Stimulated activated CD8-positive, alpha-beta memory T cell treated with anti-CD3 and anti-CD28 coated beads, Interleukin-15, amount 100 ng/mL, for 24 hours (primary cell): ENCODE data around the gene RFX3.
A peak's percentile ranks its signal among the peaks of the same experiment; 100 is the strongest.

Experiments
- DNase-seq: peaks from one replicate; pipeline ENCODE4 v3.0.0-alpha.2; 2020; ENCODE audit warnings: low read depth

RFX3 gene

DNA sequence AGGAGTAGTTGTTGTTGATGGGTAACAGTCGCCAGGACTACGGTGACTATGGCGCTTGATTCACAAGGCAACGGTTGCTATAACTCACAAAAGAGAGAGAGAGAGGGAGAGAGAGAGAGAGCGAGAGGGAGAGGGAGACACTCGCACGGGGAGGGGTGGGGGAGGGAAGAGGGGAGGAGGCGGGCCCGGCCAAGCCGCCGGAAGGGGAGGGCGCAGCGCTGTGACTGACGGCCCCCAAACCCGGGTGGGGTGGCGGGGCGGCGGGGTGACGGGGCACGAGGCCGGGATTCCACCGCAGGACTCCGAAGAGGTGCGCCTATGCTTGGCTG lies at the start of gene RFX3:
Gene RFX3, minus strand, starts transcription at position 166 of the 329 bp plus-strand sequence. CDS start 130,413 bp downstream, outside the sequence.
- peak; percentile 84 for DNase-seq

DNA sequence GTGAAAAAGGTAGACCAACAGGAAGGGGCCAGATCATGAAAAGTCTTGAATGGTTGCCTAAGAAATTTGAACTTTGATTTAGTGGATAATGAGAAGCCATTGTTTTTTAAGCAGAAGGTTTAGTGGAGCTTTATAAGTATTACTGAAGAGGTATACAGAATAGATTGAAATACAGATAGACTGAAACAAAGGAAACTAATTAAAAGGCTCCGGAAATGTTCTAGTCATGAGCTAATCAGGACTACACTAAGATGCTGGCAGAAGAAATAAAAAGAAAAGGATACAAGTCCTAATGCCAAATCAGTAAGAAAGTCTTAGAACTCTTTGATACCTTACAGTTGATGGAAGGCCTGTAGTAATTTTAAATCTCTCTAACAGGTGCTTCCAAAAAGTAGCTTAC lies 45.7 kb upstream of the RFX3 start:
- DNase-seq: no peak

DNA sequence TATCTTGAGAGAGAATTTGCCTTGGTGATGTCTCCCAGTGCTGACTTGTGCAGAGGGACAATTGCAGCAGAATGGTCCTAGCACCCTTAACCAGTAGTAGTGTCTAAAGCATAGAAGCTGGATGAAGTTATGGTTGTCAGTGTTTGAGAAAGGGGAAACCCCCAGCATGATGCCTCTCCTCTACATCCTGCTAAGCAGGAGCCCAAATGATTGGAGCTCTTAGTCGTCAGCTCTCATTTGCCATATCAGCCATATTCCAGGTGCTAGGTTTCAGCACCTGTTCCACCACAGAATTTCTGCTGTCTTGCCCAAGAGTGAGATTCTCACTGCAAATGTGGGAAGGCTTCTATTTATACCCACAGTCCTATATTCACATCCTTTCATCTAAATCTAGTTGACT lies 43.7 kb upstream of the RFX3 start:
- DNase-seq: no peak

DNA sequence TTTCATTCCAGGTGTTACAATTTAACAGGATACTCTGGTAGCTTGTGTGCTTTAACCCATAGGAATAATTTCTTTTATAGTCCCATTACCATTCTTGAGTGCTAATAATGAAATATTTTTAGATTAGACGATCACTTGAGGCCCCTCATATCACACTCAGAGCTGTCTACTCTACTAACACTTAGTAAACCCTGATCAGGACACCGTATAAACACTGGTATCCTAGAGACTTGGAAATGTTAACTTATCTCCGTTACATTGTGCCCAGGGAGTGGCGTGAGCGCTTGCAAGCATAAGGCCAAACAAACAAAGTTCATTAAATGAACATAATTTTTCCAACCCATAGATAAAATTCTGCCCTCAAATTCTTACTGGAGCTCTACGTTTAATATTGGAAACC lies 42.2 kb upstream of the RFX3 start:
- no peak for DNase-seq

DNA sequence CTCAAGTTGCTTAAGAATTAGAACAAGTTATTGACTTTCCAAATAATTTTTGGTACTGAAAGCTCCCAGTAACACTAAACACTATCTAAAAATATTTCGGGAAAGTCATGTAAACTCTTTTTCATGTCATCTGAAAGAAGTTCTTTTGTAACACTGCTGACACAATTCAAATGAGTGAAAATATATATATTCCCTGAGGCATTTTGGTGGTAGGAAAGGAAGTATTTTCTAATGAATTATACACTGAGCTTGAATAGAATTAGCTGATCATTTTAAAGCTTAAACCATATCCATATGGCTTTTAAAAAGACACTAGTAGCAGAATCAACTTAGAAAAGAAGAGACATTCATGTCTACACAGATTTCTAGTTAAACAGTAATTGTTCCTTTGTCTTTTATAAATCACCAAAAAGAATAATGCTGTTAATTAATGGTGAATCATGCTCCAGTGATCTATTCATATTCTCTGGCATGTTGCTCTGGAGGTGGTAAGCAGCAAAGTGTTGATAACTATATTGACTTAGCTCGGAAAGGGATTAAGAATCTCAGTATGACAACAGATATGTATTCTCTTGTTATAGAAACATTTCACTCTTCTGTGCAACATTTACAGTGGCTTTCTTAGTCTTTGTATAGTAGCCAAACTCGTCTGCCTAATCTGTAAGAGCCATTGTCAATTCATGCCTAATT lies 27.4 kb upstream of the RFX3 start:
- no peak for DNase-seq

DNA sequence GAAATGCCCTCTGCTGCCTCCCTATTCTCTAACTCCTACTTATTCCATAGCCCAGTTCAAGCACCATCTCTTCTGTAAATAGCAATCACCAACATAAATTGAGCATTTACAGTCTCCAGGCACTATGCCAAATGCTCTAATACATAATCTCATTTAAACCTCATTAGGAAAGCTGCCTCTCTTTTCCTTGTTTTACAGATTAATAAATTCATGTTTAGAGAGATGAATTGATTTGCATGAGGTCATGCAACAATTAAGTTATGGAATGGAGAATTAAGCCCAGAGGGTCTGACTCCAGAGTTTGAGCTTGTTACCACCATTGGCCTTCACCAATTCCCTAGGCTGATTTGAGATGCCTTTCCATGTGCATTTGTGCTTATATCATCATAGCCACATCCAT lies 23.4 kb upstream of the RFX3 start:
- no peak for DNase-seq

DNA sequence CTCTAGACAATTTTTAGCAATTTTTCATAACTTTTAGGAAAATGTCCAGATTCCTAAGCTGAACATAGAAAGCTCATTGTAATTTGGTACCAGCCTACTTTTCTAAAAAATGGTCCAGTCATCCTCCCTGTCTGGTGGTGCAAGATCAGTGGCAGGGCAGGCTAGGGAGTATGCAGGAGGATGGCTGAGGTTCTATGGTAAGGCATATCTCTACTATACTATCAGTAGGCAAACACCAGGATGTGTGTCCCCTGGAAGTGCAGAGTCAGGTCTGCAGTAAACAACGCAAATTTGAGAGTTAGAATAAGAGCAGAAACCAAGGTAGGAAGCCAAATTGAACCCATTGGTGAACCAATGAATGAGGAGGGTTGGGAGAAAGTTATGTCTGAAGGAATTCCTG lies 22.8 kb upstream of the RFX3 start:
- no peak for DNase-seq

DNA sequence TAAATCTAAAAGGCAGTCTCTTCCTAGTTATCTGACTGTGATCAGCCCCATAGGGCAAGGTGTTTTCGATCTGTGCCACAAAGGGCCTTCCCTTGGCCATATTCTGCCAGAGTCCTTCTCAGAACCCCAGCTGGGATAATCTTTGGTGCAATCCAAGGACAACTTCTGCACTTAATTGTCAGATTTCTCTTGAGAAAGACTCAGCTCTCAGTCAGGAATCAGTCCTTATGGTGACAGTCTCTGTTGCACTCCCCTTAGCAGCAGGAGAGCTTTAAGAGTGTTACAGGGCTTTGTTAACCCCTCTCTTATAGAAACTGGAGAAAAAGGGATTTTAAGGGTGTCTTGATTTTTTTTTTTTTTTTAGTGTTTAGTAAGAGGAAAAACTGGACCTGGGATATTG lies 15.4 kb upstream of the RFX3 start:
- DNase-seq: no peak

DNA sequence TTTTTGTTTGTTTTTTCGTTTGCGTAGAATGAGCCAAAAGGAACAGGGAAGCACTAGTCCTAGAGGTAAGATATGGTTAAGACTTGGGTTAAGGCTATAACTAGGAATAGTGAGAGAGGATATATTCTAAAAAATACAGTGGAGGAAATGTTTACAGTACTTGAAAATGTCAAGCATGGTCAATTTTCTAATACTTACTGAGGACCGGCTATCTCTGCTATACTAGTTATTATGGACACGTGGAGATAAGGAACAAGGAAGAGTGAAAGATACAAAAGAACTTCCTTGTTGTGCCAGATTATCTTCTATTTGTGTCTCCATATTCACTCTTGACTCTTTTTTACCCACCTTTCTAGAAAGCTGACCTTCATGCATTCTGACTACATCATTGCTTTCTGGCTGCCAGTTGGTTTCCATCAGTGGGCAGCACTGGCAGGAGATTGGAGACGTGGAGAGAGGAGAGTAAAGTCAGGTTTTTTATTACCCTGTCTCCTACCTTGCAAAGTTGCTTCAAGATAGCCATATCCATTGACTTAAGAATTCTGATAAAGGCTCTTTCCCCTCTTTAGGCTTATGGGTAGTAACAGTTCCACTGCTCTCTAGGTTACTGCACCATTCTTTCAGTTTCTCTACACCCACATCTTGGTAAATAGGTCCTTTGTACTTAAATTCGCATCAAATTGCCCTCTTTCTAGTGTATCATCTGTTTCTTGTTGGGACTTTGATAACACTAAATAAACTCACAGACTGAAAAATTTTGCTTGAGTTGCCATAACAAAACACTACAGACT lies 9.0 kb upstream of the RFX3 start:
- DNase-seq: no peak

DNA sequence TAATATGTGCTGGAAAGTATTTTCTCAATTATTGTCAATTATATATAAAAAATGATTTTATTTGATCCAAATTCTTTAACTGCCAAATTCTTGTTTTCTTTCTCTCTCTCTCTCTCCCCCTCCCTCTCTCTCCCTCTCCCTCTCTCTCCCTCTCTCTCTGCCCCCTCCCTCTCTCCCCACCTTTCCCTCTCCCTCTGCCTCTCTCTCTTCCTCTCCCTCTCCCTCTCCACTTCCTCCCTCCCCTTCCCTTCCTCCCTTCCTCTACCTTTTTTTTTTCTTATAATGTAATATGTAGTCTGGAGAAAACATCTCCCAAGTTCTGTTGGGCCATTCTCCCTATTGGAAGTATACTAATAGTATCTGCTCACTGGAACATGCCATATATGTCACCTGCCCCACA lies 6.4 kb upstream of the RFX3 start:
- no peak for DNase-seq

DNA sequence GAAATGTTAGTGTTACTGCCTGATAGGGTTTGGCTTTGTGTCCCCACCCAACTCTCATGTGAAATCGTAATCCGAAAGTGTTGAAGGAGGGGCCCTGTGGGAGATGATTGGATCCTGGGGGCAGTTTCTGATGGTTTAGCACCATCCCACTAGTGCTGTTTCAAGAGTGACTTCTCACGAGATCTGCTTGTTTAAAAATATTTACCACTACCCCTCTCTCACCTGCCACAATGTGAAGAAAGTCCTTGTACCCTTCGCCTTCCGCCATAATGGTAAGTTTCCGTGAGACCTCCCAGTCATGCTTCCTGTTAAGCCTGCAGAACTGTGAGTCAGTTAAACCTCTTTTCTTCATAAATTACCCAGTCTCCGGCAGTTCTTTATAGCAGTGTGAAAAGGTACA lies 2.6 kb upstream of the RFX3 start:
- no peak for DNase-seq

DNA sequence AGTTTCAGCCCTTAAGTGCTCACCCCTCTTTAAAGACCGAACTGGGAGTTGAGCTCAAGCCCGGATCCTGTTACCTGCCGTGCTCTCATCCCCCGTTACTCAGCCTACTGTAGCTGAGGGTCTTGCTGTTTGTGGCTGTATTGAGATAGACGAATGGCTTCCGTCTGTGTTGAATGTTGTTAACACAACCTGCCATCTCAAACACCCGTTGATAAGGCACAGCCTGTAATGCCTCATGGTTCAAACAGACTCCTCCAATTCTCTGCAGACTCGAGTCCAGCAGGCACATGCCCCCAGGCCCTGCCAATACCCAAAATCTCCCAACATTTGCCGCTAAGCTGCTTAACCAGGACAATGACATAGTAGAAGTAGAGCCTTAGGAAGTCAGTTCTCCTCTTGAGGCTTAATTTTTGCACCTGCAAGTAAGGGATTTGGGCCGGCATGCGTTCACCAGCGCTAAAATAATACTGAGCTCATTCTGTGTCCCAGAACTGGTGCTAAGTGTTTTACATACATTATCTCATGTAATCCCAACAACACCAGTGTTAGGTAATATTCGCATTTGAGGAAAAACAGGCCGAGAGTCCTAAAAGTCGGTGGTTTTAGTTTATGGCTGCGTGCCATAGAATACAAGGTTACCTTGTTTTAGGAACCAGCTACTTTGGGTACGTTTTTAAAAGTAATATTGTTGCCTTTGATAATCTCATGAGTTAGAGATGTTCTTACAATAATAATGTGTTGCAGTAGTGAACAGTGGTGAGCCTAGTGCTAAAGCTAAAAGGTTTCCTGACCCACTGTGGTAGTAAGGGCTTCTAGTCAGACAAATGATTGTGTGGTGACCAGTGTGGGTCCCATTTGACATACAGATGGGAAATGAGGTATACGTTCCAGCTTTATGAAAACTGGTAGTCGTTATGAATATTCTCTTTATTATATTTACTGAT lies 1.5 kb upstream of the RFX3 start:
- DNase-seq: no peak

DNA sequence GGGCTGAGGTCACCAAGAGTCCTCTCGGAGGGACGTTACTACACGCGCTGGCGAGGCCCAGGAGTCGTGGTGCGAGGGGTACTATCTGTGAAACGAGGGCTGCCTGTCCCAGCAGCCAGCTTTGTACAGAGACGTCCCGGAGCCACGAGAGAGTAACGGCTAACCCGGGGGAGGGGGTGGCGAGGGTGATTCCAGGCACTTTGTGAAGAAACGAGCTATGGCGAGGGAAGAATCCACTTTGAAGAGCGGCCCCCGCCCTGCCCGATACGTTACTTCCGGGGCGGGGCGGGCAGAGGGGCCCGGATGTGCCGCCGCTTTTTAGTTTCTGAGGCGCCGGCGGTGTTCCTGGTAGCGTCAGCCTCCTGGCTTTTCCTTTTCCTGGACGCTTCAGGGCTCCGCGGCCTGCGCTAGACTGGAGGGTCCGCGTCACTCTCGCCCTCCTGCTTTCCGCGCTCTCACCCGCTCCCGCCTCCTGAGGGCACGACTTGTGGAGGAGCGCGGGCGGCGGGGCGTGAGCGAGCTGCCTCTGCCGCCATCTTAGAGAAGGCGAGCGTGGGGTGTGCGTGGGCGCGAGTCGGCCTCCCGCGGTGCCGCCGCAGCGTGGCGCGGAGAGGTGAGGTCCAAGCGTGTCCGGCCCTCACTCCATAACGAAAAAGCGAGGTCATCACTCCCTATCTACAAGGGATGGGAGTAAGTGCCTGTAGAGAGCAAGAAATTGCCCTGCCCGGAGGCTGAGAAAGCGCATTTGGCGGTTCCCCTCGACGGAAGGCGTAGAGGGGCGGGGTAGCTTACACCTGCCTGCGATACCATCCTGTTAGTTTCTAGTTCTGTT lies 580 bp upstream of the RFX3 start:
- DNase-seq: peak; percentile 74

DNA sequence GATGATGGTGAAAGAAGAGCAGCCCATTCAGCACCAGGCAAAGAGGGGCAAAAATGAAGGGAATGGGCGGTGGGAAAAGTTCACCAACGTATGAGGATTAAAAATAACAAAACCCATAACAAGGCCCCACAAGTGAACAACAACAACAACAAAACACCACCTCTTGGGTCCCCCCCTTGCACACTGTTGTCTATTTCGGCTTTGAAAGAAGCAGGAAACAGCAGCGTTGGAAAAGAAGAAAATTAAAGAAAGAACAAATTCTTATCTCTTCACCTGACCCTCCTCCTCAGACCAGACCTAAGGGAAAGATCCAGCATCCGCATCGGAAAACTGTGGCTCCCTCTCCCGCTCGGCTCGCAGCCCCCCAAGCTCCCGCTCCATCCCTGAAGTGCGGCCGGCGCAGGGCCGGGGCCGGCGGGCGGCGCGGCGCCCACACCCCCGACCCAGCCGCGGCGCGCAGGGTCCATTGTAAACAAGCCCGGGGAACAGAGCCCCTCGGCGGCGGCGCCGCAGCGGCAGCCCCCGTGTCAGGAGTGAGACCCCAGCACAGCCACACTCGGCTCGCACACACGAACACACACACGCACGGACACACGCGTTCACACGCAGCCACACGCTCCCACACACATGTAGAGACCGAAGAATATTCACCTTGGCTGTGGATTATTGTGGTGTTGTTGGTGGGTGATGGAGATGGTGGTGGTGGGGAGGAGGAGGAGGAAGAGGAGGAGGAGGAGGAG lies 535 bp downstream of the RFX3 start:
- no peak for DNase-seq

DNA sequence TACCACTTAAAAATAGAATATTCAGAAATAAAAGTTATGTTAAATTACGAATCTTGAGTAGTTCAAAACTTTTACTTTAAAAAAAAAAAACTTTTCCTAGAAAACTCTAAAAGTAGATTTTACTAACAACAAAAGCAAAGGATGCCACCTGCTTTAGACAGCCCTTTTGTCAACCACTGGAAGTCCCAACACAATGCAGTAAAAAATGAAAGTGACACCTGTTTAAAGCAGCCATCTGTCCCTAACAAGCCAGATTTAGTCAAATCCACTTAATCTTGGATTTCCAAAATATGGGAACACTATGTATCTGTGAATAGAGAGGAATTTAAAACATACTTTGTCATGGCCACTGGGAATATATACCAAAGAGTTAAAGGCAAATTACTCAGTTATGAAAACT lies 3.8 kb downstream of the RFX3 start:
- DNase-seq: no peak

DNA sequence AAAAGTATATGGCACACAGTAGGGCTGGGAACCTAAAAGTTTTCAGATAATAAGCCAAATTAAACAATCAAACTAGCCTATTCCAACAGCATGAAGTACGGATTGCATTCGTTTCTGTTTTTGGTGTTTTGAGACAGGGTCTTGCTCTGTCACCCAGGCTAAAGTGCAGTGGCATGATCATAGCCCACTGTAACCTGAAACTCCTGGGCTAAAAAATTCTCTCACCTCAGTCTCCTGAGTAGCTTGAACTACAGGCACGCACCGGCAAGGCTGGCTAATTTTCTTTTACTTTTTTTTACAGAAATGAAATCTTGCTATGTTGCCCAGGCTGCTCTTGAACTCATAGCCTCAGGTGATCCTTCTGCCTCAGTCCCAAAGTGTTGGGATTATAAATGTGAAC lies 5.2 kb downstream of the RFX3 start:
- no peak for DNase-seq

DNA sequence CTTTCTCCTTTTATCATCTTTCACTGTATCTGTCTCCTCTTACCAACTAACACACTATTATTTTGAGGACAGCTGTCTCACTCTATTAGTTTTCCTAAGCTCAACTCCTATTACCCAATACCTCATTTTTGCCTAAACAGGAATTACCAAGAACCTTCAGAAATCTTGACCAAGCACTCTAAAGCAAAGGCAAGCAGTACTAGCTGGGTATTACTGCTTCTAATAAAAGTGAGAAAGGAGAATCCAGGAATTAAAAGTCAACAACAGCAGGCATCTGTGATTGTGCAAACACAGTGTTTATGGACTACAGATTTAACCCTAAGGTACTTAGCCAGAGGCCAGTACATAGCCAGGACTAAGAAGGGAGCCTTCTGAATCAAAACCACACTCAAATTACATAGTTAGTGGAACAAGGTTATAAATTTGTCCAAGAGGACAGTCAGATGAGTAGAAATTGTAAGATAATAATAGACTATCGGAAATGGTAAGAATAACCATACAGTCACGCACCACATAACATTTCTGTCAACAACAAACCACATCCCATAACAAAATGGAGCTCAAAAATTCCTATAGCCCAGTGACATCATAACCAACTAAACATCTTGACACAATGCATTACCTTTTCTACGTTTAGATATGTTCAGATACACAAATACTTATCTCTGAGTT lies 8.3 kb downstream of the RFX3 start:
- no peak for DNase-seq

DNA sequence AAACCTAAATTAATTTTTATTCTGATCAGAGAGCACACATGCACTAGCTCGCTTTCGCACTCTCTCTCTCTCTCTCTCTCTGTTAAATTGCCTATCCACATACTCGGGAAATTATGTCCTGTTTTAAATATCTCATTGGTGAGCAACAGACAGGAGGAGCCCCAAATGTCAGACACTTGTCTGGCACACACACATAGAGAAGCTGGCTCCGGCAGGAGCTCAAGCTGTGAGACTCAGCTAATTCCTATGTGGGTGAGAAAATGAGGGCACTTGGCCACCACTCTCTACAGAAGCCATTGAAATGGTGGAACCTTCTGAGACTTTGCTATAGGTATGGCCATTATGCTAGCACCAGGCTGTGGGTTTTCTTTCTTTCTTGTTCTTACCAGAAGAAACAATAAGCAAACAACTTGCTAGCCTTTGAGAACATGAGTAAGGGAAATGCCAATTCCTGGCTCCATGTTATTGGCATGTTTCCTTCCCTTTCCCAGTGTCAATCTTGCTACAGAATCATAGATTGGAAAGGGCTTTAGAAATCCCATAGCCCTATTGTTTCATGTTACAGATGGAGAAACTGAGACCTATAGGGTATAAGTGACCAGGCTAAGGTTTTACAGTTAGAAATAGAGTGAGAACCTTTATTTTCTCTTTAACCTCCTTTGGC lies 9.0 kb downstream of the RFX3 start:
- no peak for DNase-seq

DNA sequence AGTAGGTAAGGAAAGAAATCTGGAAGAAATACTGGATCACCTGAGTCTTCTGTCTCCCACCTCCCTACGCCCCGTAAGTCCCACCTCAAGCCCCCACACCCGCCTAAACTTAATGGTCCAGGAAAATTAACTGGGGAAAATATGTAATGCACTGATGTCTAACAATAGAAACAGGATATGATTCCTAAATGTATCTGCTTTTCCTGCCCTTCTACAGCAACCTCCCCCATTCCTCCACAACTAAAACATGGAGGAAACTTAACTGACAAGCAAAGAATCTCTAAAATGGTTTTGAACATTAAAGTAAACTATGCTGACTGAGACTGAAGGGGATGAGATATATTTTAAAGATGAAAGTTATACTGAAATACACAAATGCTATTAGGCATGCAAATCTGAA lies 10.4 kb downstream of the RFX3 start:
- no peak for DNase-seq

DNA sequence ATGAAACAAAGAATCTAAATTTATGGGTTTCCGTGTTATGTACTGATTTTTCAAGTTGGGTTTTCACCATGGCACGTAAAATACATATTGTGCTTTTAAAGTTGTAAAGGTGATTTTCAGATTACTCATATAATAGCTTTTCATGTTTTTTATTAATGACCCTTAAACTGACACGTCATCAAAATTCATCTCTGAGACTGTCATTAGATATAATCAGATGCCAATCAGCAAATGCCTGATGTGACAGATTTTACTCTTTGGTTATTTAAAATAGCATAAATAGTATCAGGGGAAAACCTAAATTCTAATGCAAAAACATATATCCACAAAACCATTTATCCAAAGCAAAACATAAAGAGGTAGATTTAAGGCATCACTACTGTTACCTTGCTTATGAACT lies 11.0 kb downstream of the RFX3 start:
- no peak for DNase-seq
